Glutamatergic neuron (in vitro differentiated cells): ENCODE measurements around the gene MYH6. TPM values are rescaled to one million over a fixed set of nuclear protein-coding genes. Genes with fewer than 3 reads are reported as not detected.

ENCODE experiments used
- DNase-seq: peaks from one replicate; pipeline ENCODE4 v3.0.0; 2022
- H3K27ac Mint-ChIP-seq: one replicate; pipeline ENCODE4 v1.8.0; 2020; ENCODE audit warnings: mild to moderate bottlenecking, mixed read lengths, inconsistent platforms; ENCODE audit not compliant: unreplicated experiment
- H3K27me3 Mint-ChIP-seq: one replicate; pipeline ENCODE4 v1.8.0; 2020; ENCODE audit warnings: mild to moderate bottlenecking, moderate library complexity, mixed read lengths, inconsistent platforms; ENCODE audit not compliant: unreplicated experiment
- H3K36me3 Mint-ChIP-seq: one replicate; pipeline ENCODE4 v1.8.0; 2020; ENCODE audit warnings: mild to moderate bottlenecking, mixed read lengths, inconsistent platforms; ENCODE audit not compliant: unreplicated experiment
- H3K4me1 Mint-ChIP-seq: one replicate; pipeline ENCODE4 v1.8.0; 2020; ENCODE audit warnings: mild to moderate bottlenecking, low read depth, mixed read lengths, inconsistent platforms; ENCODE audit not compliant: unreplicated experiment
- H3K4me3 Mint-ChIP-seq: one replicate; pipeline ENCODE4 v1.8.0; 2020; ENCODE audit warnings: mild to moderate bottlenecking, mixed read lengths, inconsistent platforms; ENCODE audit not compliant: unreplicated experiment
- H3K9me3 Mint-ChIP-seq: one replicate; pipeline ENCODE4 v1.8.0; 2020; ENCODE audit warnings: mild to moderate bottlenecking, moderate library complexity, mixed read lengths, inconsistent platforms; ENCODE audit not compliant: unreplicated experiment
- total RNA-seq: library from RNA; stranded (reverse); fragmentation: NEBNext Ultra II Directional; extraction: Animal tissue kit (Norgen Biotek cat#: 25700); gene quantifications from one replicate; pipeline ENCODE4 v1.2.1, GENCODE V29; 2021; ENCODE audit not compliant: unreplicated experiment
- TF ChIP-seq, protein P1 (sequence below): fragments of 200-600 bp; sonication (generic); IDR thresholded peaks from one replicate; pipeline ENCODE4 v1.5.0; 2021; ENCODE audit not compliant: partially characterized antibody, unreplicated experiment

The MYH6 gene
- total RNA-seq, 1 donor from 2014 or later: not detected

DNA sequence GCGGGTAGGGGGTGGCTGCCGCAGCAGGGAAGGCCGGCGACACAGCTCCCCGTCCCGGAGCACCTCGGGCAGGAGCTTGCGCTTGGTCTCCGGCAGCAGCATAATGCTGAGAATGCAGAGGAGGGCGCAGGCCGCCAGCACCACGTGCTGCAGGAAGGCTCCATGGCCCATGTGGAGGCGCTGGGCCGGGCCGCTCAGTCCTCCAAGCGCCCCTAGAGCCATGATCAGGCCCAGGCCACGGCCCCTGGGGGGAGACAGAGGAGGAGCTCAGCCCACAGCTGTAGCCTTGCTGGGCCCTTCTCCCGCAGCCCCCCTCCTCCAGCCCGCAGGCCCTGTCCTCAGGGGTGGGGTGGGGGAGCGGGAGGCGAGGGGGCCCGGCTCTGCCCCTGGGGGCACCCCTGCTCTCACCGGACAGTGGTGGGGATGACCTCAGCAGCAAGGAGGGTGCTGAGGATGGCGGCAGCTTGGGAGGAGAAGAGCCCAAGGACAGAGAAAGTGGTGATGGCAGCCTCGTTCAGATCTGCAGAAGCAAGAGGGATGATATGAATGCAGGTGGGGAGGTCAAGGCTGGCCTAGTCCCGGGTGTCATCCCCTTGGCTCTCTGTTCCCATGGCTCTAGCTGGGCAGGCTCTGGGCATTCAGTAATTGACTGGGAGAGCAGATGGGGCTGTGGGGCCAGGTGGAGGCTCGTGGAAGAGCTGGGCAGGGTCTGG lies 61.2 kb downstream of the MYH6 start:
- H3K36me3 Mint-ChIP-seq: peaks cover 12% of the 10 kb centered on the region
- no peak for DNase-seq
- peaks cover 14% of the 10 kb centered on the region for H3K4me1 Mint-ChIP-seq
- H3K27me3 Mint-ChIP-seq: peaks cover 10% of the 10 kb centered on the region
- no peak overlapping the region for H3K27ac Mint-ChIP-seq
- peaks cover 9% of the 10 kb centered on the region for H3K9me3 Mint-ChIP-seq
- no peak overlapping the region for H3K4me3 Mint-ChIP-seq
- TF ChIP-seq, protein P1, sequence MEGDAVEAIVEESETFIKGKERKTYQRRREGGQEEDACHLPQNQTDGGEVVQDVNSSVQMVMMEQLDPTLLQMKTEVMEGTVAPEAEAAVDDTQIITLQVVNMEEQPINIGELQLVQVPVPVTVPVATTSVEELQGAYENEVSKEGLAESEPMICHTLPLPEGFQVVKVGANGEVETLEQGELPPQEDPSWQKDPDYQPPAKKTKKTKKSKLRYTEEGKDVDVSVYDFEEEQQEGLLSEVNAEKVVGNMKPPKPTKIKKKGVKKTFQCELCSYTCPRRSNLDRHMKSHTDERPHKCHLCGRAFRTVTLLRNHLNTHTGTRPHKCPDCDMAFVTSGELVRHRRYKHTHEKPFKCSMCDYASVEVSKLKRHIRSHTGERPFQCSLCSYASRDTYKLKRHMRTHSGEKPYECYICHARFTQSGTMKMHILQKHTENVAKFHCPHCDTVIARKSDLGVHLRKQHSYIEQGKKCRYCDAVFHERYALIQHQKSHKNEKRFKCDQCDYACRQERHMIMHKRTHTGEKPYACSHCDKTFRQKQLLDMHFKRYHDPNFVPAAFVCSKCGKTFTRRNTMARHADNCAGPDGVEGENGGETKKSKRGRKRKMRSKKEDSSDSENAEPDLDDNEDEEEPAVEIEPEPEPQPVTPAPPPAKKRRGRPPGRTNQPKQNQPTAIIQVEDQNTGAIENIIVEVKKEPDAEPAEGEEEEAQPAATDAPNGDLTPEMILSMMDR: no peak

DNA sequence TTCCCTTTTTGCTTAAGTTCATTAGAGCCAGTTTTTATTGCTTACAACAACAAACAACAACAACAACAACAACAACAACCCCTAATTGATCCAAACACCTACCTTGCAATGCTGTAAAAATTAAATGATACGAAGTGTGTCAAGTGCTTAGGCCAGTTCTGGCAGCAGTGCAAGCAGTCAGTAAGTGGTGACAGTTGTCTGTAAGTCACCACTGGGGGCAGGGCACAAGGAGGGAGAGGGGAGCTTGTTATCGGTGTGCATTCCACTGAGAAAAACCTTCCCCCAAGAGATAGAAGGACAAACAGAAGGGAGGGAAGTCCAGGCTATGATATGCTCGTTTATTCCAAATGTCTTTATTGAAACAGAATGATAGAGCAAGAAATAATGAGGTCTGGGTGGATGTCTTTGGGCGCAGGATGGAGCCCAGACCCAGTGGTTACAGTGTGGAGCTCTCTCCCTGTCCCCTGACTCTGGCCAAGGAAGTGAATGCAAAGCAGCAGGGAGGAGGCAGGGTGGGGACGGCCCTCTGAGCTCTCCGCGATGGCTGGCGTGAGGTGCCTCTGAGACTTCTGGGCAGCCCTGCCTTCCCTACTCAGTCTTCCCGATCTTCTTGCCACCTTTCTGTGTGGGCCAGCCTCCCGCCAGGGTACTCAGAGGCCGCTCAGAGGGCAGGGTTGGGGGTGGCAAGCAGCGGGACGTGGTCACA lies 61.9 kb downstream of the MYH6 start:
- DNase-seq: no peak
- TF ChIP-seq, protein P1: no peak
- Mint-ChIP-seq H3K4me3 (no peak overlapping the region), H3K36me3 (peaks cover 9% of the 10 kb centered on the region), H3K27ac (peak overlapping the region; percentile 2), H3K9me3 (peaks cover 9% of the 10 kb centered on the region), H3K27me3 (peaks cover 8% of the 10 kb centered on the region), H3K4me1 (peaks cover 12% of the 10 kb centered on the region)

DNA sequence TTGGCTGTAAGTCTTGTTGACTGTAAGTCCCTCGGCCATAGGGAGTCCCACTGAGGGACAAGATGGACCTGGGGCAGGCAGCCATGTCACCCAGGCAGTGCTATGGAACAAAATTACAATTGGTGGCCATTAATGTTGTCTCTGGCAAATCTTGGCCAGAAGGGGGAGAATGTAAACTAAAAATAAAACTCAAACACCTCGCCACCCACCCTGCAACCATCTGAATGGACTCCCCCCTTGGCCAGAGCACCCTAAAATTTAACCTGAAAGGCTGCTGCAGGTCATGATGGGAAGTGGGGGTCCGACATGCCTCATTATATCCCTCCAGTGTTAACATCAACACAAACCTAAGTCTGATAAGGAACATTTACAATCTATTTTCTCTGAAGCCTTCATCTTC lies 63.6 kb downstream of the MYH6 start:
- H3K36me3 Mint-ChIP-seq: peaks cover 5% of the 10 kb centered on the region
- peaks cover 6% of the 10 kb centered on the region for H3K4me1 Mint-ChIP-seq
- H3K4me3 Mint-ChIP-seq: no peak overlapping the region
- TF ChIP-seq, protein P1: no peak
- peaks cover 4% of the 10 kb centered on the region for H3K9me3 Mint-ChIP-seq
- no peak for DNase-seq
- no peak overlapping the region for H3K27ac Mint-ChIP-seq
- peaks cover 3% of the 10 kb centered on the region for H3K27me3 Mint-ChIP-seq

DNA sequence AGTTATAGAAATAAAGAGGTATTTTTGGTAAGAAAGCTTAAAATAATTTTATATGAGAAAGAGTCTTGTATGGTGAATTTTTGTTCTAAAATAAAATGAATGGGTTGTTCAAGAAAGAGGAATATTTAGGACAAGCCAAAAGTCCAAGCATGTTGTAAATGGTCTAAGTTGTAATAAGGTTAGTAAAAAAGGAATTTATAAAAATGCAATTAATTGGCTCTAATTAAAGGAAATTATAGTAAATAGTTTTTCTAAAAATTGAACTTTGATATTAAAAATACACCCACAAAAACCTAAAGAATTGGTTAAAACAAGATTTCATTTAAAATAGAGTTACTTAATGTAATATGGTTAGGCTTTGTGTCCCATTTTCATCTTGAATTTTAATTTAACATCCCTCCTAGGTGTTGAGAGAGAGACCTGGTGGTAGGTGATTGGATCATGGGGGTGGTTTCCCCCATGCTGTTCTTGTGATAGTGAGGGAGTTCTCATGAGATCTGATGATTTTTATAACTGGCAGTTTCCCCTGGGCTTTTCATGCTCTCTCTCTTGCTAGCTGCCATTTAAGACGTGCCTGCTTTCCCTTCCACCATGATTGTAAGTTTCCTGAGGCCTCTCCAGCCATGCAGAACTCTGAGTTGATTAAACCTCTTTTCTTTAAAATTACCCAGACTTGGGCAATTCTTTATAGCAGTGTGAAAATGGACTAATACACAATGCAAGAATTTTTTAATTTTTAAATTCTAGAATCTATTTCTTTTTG lies 68.4 kb downstream of the MYH6 start:
- Mint-ChIP-seq H3K27me3 (no peaks in the 10 kb centered on the region), H3K9me3 (peaks cover 5% of the 10 kb centered on the region), H3K36me3 (peaks cover 5% of the 10 kb centered on the region), H3K4me3 (no peak overlapping the region), H3K4me1 (no peaks in the 10 kb centered on the region), H3K27ac (no peak overlapping the region)
- TF ChIP-seq, protein P1: no peak
- DNase-seq: no peak
